ENCODE data around the gene FGF5.
"Not testable (repeated sequence)": the region's sequence is repeated elsewhere in the genome, so short reads cannot be mapped to it uniquely, and the experiment has no call there.

FGF5 gene, protein sequence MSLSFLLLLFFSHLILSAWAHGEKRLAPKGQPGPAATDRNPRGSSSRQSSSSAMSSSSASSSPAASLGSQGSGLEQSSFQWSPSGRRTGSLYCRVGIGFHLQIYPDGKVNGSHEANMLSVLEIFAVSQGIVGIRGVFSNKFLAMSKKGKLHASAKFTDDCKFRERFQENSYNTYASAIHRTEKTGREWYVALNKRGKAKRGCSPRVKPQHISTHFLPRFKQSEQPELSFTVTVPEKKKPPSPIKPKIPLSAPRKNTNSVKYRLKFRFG
- 0 to 0.07 reads per million in 2 donors for total RNA-seq

DNA sequence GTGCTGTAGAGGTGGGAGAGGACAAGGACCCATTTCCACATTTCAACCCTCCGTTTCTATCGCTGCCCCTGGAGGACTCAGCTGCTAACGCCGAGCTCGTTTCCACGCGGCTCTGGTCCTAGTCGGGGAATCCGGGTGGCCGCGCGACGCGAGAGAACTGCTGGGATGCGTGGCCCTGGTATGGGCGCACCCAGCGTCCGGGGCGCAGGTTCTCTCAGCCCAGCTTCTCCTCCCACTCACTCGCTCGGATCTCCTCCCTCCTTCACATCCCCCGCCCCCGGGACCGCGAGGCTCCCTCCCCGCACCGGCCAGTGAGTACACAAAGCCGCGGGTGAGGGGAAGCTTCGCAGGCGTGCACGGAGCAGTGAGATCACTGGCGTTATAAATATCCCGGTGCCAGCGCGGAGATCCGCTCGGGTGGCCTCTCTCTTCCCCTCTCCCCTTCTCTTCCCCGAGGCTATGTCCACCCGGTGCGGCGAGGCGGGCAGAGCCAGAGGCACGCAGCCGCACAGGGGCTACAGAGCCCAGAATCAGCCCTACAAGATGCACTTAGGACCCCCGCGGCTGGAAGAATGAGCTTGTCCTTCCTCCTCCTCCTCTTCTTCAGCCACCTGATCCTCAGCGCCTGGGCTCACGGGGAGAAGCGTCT is at the start of gene FGF5:
TSS of gene FGF5 (plus strand) at position 412 of the 649 bp plus-strand sequence. CDS start at position 573, 161 bp downstream.
- peak in 1 of 5 experiments; percentile 6 for DNase-seq

DNA sequence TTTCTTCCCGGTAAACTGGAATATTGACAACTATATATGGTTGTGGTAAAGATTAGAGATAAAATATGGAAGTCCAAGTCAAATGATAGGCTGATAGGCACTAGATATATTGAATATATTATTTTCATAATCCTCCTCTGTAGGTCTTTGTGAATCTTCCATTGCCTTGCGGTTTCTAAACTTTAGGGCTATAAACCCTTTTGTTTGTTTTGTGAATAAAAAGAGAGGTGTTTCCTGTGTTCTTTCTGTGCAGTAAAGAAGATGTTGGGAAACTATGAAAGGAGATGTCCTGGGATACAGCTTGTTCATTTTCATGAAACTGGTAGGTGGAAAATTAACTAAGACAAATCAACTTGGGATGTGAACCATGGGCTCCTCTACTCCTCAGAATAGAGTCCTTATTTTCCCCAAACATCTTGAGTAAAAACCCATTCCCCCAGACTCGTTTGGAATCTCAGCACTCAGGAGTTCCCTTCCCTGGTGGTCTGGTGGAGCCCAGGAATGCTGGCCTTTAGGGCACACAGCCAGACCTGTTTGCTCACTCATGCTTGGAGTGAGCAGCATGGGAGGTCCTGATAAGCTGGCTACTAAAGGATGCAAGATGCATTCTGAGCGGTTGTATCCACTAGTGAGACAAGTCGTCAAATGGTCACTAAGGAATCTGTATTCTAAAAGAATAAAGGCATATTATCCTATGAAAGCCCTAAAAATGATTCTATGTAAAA is 47.0 kb upstream of the FGF5 start:
- no peak for DNase-seq

DNA sequence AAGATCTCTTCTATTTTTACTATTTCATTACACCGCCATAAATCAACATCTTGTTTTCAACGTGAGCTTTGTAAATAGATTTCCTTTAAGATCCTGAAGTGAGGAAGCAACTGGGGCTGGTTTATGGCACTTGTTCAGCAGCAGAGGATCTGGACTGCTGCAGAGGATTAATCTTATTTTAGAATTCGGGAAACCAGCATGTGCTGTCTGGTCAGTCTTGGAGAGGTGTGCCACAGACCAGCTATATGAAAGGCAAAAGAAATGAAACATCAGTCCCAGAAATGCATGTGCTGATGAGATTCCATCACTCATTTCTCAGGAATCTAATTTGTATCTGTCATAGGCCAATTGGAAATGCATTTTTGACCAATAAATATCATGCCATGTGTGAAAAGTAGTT is 45.8 kb upstream of the FGF5 start:
- no peak for DNase-seq

DNA sequence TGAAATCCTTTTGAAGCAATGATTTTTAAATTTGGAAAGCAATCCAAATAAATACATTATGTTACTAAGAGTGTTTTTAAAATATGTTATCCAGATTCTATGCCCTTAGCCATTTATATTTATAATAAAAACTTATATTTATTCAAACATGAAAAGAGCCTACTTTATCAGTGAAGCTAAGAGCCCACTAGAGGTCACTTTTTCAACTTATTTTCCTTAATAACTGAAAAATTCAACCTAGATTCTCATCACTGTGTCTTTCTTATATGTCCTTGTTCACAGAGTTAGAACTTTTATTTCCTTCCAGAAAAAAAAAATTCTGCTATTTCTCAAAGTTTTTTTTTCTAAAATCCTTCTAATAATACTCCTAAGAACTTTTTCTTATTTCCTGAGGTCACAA is 45.3 kb upstream of the FGF5 start:
- no peak for DNase-seq

DNA sequence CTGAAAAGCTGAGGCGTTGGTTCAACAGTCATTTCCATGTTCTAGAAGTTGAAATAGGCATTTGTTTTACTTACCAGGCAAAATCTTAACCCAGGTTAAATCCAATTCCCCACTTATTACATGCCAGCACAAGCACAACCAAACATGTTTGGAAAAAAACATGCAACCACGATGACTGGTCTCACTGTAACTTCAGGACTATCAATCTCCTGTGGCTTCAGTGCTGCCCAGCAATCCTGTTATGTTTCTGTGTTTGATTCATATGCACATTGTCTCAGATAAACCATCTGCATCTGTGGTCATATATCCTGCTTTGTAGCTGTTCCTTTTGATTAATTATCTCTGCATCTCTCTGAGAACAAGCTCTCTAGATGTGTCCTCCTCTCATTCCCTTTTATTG is 40.9 kb upstream of the FGF5 start:
- DNase-seq: no peak

DNA sequence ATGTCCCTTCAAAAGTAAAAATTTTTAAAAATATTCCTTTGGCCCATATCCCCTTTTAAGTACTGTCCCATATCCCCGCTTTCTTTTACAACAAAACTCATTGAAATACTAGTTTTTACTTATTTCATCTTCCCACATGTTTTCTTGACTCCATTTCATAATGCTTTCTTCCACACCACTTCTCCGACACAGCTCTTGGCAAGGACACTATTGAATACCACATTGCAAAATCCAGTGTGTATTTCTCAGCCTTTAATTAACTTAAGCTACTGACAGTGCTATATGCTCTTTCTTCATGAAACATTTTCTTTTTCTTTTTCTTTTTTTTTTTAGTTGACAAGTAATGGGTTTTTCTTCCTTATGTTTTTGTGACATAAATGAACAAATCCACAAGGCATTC is 40.4 kb upstream of the FGF5 start:
- DNase-seq: no peak

DNA sequence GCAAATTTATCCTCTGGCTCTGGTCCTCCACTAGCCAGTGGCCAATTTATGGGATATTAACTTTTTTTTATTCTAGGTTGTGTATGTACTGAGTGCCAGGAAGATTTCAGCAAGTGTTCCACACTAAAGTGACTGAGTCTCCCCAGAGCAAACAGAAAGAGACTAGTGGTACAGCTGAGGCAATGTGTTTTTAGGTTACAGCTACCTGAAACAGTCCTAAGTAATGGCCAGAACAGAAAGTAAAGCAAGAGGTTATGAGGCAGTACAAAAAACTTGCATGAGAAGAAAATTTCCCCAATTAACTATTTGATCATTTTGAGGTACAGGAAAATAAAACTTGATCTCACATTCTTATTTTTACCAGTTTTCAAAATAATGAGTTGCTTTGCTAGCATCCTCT is 38.0 kb upstream of the FGF5 start:
- no peak for DNase-seq

DNA sequence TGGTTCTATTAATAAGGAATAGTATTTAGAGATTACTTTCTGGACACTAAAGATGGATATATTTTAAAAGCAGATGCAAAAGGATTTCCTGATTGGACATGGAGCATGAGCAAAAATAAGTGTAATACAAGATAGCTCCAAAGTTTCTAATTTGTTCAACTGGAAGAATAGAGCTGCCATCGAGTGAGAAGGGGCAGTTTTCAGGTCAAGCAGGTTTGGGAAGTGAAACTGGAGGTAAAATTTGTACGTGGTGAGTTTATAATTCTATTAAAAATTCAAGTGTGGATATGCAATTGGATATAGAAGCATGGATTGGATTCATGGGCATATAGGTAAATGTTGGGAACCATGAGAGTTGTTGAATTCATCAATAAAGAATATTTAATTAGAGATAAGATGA is 37.3 kb upstream of the FGF5 start:
- no peak for DNase-seq

DNA sequence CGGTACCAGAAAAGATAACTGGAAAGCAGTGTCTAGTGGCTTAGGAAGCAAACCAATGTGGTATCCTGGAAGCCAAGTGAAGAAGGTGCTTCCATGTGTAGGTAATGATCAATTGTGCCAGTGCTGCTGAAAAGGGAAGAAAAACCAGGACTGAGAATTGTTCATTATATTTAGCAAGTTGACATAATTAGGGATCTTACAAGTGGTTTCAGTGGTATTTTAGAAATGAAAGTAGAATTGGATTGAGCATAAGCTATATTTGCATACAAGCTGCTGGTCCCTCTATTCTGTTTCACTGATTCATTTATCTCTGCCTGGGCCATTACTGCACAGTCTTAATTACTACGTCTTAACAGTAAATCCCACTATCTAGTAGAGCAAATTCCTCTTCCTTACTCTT is 36.9 kb upstream of the FGF5 start:
- no peak for DNase-seq

DNA sequence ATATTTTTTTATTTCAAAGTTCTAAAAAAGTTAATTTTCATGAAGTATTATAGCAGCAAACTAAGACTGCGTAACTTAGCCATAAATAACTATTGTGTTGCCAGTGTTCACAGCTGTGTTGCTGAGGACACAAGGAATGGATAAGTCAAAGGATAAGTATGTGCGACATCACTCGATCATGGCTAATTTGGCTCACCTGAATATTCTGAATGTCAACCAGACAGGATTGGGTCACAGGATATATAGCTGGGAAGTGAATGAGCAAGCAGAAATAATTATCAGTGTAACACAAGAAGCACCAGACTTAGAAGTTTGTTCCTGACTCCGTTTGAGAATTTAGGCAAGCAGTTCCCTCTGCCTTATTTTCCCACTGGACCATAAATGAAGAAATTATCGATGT is 35.3 kb upstream of the FGF5 start:
- no peak for DNase-seq

DNA sequence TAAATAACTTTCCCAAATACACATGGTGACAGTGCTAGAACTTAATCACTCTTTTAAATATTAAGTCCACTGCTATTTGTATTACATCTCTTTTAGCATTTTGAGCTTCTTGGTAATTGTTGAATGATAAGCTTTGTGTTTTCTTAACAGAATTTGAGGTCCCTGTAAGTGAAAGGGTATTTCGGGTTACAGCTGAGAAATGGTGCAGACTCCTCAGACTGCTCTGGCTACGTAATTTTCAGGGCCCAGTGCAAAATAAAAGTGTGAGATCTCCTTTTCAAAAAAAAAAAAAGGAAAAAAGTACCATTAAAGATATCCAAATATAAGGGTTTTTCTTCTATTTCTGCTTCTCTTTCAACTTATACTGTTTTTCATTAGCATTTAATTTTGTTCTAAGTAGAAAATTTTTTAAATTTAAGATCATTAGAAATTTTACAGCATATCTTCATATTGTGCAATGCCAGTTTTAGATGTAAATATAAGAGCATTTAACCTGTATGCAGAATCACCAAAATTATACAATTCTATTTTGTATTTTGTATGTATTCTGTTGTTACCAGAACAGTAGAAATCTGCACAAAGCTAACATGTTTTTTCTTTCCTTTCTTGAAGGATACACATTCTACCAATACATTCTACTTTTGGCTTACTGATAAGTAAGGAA is 33.6 kb upstream of the FGF5 start:
- DNase-seq: no peak

DNA sequence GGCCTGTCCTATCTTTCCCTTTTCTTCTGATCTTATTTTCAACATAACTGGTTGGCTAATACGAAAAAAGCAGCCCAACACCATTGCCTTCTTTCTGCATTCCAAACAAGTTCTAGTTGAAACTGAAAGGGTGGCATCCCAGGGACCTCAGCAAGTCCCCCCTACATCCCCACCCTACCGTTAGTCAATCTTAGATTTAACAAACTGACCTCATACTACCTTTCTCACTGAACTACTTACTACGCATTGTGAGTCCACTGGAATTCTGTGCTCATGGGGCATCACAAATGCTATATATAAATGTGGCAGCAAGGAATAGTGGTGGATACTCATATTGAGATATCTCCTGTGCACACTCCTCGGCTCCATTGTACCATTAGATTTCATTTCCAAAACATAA is 33.1 kb upstream of the FGF5 start:
- DNase-seq: no peak

DNA sequence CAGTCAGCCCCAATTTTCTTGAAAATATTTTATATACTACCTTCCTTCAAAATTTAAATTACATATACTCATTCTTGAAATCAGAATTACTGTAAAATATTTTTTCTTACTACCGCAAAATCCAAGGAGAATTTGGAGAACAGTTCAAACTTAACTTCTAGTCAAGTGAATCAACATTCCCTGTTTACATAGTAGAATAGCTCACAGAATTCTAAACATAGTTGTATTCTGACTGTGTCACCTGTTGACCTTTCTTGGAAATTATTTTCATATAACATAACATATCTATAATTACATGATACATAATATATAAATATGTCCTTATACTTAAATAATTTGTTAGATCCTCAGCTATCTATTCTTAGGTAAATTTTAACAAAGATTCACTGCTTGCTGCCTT is 31.0 kb upstream of the FGF5 start:
- DNase-seq: no peak

DNA sequence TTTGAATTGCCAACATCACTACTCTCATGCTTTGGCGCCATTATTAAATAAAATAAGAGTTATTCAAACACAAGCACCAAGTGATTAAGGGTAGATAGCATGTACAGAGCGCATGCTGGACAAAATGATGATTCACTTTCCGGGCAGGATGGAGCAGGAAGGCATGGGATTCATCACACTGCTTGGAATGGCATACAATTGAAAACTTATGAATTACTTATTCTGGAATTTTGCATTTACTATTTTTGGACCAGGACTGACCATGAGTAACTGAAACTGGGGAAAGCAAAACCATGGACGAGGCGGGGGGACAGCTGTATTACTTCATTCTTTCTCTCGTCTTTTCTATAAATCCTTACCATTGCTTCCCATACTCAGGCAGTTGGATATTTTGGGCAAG is 28.5 kb upstream of the FGF5 start:
- no peak for DNase-seq

DNA sequence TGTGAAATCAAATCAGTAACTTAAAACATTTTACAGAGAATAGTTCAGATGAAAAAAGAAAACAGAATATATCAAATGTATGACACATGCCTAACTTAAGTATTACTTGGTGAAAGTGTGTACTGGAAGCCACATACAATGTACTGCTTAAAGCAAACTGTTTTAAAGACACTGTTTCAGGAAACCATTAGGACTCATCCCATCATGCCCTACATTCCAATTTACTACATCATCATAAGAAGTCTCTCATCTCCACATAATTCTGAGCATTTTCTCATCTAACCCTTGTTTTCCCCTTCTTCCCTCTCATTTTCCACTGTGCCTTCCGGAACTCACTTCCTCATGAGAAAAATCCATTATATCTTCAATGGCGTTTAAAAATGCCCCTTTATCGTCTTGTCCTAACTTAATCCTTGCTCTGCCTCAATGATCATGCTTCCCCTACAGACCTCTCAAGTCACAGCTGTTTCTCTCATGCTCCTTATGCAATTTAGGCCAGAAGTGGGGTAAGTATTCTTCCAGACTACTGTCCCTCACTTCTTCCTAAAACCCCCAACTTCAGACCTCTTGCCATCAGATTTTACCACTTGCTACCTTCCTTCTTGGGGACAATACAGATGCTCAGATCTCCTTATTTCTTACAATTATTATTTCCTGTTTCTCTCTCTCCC is 26.8 kb upstream of the FGF5 start:
- DNase-seq: no peak

DNA sequence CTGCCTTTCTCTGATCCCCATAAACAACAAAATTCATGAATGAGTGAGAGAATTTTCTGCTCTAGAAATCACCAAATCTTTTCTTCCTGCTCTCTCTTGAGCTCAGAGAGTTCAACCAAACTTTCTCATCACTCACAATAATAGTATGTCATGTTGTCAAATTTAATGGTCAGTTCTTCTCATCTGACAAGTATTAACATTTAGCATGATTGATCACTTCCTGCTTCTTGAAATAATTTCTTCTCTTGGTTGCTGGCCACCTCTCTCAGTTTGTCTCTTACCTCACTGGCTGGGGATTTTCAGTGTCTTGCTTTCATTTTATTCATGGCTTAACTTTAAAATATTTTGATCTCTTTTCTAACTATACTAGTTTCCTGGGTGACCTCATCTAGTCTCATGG is 25.5 kb upstream of the FGF5 start:
- no peak for DNase-seq

DNA sequence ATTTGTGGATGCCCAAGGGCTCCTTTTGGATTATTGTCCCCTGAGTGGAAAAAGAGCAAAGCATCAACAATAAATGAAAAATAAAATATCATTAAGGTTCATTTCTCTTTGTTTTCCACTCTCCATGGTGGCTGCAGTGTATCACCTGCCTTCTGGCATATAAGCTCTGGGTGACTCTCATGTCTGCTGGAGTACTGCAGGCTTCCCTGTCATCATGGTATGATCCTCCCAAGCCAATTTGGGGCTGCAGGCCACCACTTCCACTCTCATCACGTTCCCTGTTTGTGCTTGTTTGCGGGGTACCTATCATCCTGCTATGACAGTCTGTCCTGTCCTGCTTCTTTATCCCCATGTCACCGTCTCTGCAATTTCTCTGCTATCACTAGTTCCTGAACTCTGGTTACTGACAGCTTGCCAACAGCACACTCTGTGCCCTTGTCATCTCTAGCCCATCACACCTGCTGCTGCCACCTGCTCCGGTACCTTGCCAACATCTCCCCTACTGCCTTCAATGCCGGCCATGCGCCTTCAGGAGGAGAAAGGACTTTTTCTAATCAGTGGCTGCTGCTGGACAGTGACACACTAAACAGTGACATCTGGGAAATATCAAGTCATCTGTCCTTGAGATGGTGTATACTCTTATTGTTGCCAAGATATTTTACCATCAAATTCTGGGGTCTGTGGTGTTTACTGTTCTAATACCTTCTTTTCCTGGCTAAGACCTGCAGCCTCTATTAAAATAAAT is 23.0 kb upstream of the FGF5 start:
- DNase-seq: no peak

DNA sequence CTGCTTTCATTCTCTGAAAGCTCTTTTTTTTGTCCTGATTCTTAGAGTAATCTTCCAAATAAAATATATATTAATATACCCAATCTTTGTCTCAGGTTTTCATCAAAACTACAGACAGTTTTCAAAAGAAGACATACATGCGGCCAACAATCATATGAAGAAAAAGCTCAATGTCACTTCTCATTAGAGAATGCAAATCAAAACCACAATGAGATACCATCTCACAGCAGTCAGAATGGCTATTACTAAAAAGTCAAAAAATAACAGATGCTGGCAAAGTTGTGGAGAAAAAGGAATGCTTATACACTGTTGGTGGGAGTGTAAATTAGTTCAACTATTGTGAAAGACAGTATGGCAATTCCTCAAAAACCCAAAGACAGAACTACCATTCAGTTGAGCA is 19.0 kb upstream of the FGF5 start:
- DNase-seq: not testable (repeated sequence)

DNA sequence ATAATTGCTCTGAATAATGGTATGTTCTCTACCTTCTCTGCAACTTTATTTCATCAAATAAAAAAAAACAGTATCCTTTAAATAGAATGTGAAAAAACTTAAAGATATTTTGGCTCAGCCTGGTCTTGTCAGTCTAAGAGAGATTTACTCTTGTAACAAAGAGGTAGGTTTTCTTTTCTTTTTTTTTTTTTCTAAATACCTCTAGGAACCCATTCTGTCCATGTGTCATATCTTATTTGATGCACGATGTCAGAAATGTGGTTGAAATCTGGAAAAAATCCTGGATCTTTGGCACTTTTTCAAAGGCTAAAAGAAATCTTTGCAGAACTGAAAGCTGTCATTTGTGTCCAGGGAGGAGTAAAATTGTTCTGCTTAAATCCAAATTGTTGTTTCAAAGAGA is 17.3 kb upstream of the FGF5 start:
- DNase-seq: no peak

DNA sequence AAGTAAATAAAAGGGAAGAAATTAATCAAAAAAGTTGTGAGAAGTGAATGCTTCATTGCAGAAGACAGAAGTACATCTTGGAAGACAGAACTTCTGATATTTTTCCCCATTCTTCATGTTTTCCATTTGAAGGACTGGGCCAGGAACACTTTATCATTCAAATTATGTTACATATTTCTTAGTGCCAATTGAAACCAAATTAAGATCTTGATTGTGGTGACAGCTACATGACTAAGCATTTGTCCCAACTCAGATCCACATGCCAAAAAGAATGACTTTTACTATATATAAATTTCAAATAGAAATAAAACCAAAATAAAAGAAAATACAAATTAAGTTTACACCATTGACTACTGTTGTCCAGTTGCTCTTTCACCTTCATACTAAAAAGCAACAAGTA is 14.0 kb upstream of the FGF5 start:
- no peak for DNase-seq

DNA sequence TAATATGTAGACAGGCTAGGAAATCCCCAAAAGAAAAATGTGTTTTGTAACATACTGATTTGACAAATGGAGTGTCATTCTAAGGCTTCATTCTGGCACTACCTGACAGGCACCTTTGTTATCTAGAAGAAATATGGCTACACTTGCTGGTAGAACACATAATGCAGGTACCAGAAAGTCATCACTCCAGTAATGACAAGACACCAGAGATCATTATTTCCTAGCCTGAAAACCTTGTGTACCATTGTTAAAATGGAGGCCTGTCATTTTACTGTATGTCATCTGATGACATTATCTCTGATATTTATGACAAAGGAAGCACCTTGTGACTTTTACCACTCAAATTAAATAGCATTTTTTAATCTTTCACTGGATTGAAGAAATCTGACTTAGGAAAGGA is 13.5 kb upstream of the FGF5 start:
- no peak for DNase-seq

DNA sequence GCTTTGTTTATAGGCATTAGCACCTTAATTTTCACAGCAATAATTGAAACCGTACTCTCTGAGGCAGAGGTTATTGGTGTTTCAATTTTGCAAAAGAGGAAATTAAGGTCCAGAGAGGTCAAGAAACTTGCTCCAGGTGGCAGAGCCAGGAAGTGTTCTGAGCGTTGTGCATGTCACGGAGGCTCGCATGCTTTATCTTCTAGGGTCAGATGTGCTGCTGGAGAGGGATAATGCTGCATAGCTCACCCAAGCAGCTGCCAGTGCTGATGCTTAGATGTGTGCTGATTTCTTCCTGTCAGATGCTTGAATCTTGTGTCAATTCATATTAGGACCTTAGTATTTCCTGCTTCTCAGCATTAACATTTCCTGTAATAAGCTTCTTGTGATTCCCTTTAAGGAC is 13.0 kb upstream of the FGF5 start:
- no peak for DNase-seq
